Transverse colon (tissue), 4 donors: Measurements from ENCODE around the gene VWA3A.

Experiments
- CTCF ChIP-seq, 5 experiments: fragments of 200-600 bp in 3 of 5; fragments of 450-650 bp in 2 of 5; sonication (generic) in 3 of 5; IDR thresholded peaks; 1 replicate in 2 of 5; 2 replicates in 3 of 5; pipeline ENCODE4 v1.5.1; 2016 to 2017; ENCODE audit warnings: antibody characterized with exemption in 5 of 5, inconsistent platforms in 3 of 5, mild to moderate bottlenecking in 2 of 5, moderate library complexity in 1 of 5
- EP300 ChIP-seq: sonication (generic); formaldehyde crosslinking; IDR thresholded peaks from one replicate; pipeline ENCODE4 v1.6.1; 2017; ENCODE audit warnings: antibody characterized with exemption, low read depth
- POLR2A ChIP-seq: fragments of 450-650 bp; IDR thresholded peaks from one replicate; pipeline ENCODE4 v1.6.1; 2016; ENCODE audit warnings: antibody characterized with exemption, mild to moderate bottlenecking, moderate library complexity
- POLR2AphosphoS5 ChIP-seq, 3 donors: sonication (generic); formaldehyde crosslinking; IDR thresholded peaks; one replicate each; pipeline ENCODE4 v1.6.1; 2016; ENCODE audit warnings: antibody characterized with exemption in 3 of 3

DNA sequence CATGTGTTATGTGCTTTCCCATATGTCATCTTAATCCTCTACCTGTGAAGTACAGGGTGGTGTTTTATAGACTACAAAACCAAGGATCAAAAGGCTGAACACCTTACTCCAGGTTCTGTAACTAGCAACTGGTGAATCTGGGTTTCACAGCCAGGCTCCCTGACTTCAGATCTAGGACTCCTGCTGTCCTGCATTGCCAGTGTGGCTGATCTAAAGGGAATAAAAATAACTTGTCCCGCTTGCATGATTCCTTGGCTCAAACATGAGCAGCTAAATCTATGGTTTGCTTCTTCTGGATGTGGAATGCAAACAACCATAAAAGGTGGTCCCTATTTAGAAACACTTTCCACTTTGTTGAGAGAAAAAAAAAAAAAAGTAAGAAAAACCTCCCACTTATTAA, 3.7 kb upstream of the VWA3A start:
- TF ChIP-seq POLR2AphosphoS5 (IDR thresholded peaks at IDR 0.05) (no peak), POLR2A (no peak), CTCF (IDR thresholded peaks at IDR 0.05) (no peak), EP300 (no peak)
